Caki2 (cell line): ENCODE data around the gene HOXB9. TPM values are rescaled to one million over a fixed set of nuclear protein-coding genes. Genes with fewer than 3 reads are reported as not detected.

Experiments used
- DNase-seq: peaks from one replicate; pipeline ENCODE4 v3.0.0-alpha.2; 2015; ENCODE audit warnings: low read depth
- in situ Hi-C: cut with HindIII; loops from 2 replicates; pipeline ENCODE4 v1.10.0; 2016; ENCODE audit warnings: low sequenced_read_pairs, low pct_unique_long_range_greater_than_20kb, mixed read lengths
- total RNA-seq: library from RNA; depleted of rRNA; stranded (reverse); fragments of >200 nt; shearing (Covaris generic); gene quantifications from 2 replicates; pipeline ENCODE4 v1.2.3, GENCODE V29; 2014; ENCODE audit warnings: low replicate concordance; rRNA removed

Gene HOXB9
- 0.84 and 2.1 TPM in 2 replicates for total RNA-seq

- peak; percentile 64 for DNase-seq
- in situ Hi-C loops, result no loop called here
Observed at GRCh38 chr17:48626245-48627117, at the start of gene HOXB9. HOXB9 (minus strand) TSS chr17:48626358; CDS start chr17:48626269, 89 bp downstream.

GRCh38 chr17:48672340-48672739 is 46.2 kb upstream of the HOXB9 start:
- in situ Hi-C loops, result no loop called here
- DNase-seq, result no peak

- peak; percentile 69 for DNase-seq
- in situ Hi-C loops, result no loop called here
Observed at GRCh38 chr17:48671697-48672171, 45.6 kb upstream of the HOXB9 start.

- in situ Hi-C loops, result no loop called here
- no peak for DNase-seq
Observed at GRCh38 chr17:48663134-48663924, 37.2 kb upstream of the HOXB9 start.

- in situ Hi-C loops, result no loop called here
- no peak for DNase-seq
Observed at GRCh38 chr17:48655913-48656312, 29.8 kb upstream of the HOXB9 start.

GRCh38 chr17:48649741-48650140 is 23.6 kb upstream of the HOXB9 start:
- no peak for DNase-seq
- in situ Hi-C loops, result no loop called here

GRCh38 chr17:48647963-48648245 is 21.7 kb upstream of the HOXB9 start:
- in situ Hi-C loops, result no loop called here
- DNase-seq, result no peak

GRCh38 chr17:48647103-48647962 is 21.2 kb upstream of the HOXB9 start:
- in situ Hi-C loops, result no loop called here
- no peak for DNase-seq

GRCh38 chr17:48646183-48647102 is 20.3 kb upstream of the HOXB9 start:
- peak; percentile 77 for DNase-seq
- in situ Hi-C loops, result no loop called here

GRCh38 chr17:48645639-48646182 is 19.6 kb upstream of the HOXB9 start:
- in situ Hi-C loops, result no loop called here
- peak; percentile 12 for DNase-seq

- in situ Hi-C loops, result no loop called here
- no peak for DNase-seq
Observed at GRCh38 chr17:48644910-48645557, 18.9 kb upstream of the HOXB9 start.

- no peak for DNase-seq
- in situ Hi-C loops, result no loop called here
Observed at GRCh38 chr17:48644159-48644558, 18.0 kb upstream of the HOXB9 start.

GRCh38 chr17:48643697-48644012 is 17.5 kb upstream of the HOXB9 start:
- in situ Hi-C loops, result no loop called here
- DNase-seq, result no peak

GRCh38 chr17:48642843-48643696 is 16.9 kb upstream of the HOXB9 start:
- DNase-seq, result no peak
- in situ Hi-C loops, result no loop called here

- DNase-seq, result no peak
- in situ Hi-C loops, result no loop called here
Observed at GRCh38 chr17:48642059-48642842, 16.1 kb upstream of the HOXB9 start.
